Jurkat, Clone E6-1 (cell line): ENCODE data around the gene CDKN3.
"Not testable (repeated sequence)": the region's sequence is repeated elsewhere in the genome, so short reads cannot be mapped to it uniquely, and the experiment has no call there.

Experiments
- DNase-seq: peaks from one replicate; pipeline ENCODE4 v3.0.0-alpha.2; 2011; ENCODE audit warnings: low read depth, low spot score
- H3K4me3 ChIP-seq: 2 replicates; pipeline ENCODE4 v1.5.1; 2011; ENCODE audit warnings: mild to moderate bottlenecking, low read length, control low read depth, moderate library complexity

CDKN3 gene

DNA sequence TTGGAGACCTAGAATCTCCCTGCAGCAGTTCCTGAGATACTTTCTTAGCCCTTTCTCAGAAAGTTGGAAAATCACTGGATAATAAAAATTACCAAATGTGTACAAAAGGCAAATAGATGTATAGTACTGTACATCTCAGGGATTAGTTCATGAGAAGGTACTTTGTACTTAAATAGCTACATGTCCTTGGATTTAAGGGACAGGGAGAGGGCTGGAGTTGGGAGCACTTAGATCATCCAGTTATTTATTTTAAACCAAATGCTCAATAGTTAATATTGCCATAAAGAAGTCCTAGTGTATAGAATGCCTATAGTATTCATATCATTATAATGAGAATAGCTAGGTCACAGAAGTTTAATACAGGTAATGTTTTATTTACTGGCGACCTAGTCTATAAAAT lies 13.4 kb downstream of the CDKN3 start:
- H3K4me3 ChIP-seq, result no peak overlapping the region
- DNase-seq, result no peak

DNA sequence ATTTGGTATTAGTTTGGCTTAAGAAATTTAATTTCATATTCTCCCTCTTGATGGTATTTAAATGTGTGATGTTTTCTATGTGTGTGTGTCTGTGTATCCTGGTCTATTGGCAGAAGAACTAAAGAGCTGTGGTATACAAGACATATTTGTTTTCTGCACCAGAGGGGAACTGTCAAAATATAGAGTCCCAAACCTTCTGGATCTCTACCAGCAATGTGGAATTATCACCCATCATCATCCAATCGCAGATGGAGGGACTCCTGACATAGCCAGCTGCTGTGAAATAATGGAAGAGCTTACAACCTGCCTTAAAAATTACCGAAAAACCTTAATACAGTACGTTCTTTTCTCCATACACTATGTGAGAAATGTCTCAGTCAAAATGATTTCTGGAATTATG lies 14.6 kb downstream of the CDKN3 start:
- no peak for DNase-seq
- no peak overlapping the region for H3K4me3 ChIP-seq

DNA sequence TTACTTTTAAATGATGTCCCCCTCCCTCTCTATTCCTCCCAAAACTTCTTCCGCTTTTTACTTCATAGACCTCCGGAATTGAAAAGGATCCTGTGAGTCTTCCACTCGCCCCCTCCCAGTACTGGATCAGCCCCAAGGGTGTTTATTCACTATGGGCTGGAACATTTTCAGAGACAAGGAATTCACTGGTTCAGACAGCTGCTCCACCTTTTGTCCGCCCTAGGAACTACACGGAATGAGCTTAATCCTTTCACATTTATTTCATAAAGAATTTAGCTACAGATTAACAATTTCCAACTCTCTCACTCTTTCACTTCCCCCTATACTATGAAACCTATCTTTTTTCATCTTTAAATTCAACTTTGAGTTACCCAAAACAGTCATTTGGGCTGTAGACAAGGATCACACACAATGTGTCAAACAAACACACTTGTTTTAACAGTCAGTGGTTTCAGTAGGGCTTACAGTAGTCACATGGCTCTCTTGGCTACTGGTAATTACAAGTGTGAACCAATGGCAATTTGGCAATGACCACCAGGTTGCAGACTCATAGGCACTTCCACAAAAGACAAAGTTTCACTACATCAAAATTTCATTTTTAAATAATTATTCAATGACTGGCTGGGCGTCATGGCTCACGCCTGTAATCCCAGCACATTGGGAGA lies 23.8 kb downstream of the CDKN3 start:
- no peak overlapping the region for H3K4me3 ChIP-seq
- no peak for DNase-seq

DNA sequence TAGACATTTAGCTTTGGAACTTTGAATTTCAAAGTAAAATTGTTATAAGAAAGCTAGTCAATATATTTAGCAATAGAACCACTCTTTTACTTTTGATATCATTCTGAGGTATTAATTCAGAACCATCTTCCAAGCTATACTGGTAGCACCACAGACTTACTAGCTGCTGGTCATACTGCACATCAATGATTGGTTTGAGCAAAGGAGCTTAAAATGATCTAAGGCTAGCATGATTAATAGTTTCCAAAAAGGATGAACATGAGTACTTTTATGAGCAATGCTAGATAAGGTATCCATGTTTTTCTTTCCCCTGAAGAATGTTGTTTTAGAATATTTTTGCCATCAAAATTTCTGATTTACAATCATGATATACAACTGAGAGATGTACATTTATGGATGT lies 27.2 kb downstream of the CDKN3 start:
- no peak for DNase-seq
- no peak overlapping the region for H3K4me3 ChIP-seq

DNA sequence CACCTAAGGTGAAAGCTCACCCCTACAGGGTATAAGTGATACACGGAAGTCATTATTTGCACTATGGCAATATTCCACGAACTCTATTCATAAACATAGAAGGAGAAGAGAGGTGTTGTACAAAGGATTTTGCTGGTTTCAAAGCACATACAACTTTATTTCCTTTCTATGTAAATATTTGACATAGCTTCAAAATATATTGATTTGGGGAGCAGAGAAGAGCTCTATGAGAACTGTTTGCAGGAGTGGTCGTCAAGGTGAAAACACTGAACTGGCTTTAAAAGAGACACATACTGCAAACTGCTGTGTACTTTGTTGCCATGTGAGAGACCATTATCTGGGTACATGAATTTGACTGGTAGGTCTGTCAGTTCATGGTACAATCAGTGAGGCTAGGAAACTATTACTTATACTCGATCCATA lies 27.7 kb downstream of the CDKN3 start:
- H3K4me3 ChIP-seq, result no peak overlapping the region
- DNase-seq, result no peak

DNA sequence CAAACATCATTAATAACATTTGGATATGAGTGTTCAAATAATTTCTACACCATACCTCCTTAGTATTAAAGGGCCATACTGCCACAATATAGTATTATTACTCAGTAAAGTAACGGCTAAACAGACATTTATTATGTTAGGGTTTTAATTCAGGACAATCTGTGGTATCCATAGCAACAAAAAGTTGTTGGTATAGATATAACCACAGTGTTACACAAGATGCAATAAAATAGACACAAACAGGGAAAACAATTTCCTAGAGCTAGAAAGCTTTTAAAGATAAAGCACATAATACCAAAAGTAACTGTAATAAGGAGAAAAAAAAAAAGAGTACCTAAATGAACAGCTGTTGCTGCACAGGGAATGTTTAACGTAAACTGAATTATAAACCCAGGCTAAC lies 28.3 kb downstream of the CDKN3 start:
- no peak overlapping the region for H3K4me3 ChIP-seq
- no peak for DNase-seq

DNA sequence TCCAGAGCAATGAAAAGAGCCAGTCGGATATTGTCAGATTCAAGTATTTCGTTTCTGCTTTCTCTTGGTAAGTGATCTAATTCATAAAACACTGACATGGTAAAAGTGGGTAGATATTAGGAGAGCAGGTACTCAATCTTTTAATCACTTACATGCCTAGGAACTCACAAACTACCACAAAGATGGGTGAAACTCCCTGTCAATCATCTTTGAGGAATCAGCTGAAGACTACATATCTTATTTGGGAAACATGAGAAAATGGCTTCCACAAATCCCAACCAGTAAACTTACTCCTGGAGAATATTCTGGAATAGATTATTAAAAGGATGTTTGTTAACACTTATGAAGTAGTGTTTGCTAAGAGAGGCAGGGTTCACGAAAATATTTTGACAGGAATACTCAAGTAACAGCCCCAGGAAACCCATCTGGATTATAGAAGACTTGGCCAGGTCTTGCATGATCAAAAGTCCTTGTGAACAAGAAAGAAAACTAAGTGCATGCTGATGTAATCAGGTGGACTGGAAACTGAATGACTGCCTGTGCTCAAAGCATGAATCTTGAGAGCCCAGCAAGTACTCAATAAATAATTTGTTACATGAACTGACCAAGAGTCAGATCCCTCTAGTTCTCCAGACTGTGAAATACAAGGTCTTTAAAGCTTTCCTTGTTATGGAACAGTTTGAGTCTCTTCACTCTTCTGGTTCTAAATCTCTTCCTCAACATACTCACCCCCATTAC lies 28.9 kb downstream of the CDKN3 start:
- DNase-seq, result no peak
- H3K4me3 ChIP-seq, result no peak overlapping the region

DNA sequence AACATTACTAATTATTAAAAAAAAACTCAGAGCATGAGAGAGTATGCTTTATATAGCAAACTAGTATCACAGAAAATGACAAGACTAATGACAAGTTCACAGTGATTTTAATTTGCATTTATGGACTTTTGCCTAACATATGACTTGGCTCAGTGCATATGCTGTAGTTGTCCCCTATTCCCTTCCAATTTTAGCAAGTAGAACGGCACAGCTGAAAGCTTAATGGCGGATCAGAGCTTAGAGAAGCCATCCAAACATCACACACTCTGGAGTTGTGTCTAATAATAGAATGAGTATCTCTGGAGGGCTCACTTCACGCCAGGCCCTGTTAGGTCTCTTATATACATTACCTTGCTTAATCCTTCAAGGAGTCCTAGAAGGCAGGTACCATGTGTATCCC lies 31.1 kb downstream of the CDKN3 start:
- no peak overlapping the region for H3K4me3 ChIP-seq
- DNase-seq, result no peak

DNA sequence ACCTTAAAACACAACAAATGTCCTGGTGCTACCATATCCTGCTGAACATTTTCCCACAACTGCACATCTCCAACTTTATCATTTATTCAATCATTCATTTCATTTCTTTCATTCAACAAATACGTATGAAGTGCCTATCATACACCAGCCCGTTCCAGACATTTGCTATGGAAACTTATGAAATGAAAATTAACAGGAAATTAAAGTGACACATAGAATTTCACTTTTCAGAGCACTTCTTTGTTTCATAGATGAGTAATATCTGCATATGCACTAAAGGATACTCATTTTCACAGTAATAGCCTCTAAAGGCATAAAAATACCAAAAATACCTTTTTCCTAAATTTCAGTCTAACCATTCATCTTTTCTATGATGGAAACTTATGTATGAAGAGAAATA lies 31.7 kb downstream of the CDKN3 start:
- no peak for DNase-seq

DNA sequence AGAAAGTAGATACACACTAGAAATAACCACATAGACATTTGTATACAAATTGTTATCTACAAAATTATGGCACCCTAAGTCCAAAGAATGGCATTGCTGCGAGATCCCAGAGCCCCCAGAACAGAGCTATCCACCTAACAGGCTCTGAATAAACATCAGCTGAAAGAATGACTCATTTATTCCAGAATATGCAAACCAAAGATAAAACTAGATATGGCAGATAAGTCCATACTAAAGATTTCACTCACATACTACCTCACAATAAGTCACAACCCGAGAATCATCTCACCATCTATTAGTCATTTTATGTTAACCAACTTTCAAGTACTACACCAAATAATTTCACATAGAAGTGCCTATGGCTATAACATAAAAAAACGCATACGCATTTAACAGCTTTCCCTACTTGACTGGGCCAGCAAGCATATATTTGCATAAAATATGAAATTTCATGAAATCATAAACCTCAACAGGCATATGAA lies 38.7 kb downstream of the CDKN3 start:
- no peak for DNase-seq
- H3K4me3 ChIP-seq, result no peak overlapping the region

More for the DNA sequence above, 31.7 kb downstream of the CDKN3 start:
- no peak overlapping the region for H3K4me3 ChIP-seq

DNA sequence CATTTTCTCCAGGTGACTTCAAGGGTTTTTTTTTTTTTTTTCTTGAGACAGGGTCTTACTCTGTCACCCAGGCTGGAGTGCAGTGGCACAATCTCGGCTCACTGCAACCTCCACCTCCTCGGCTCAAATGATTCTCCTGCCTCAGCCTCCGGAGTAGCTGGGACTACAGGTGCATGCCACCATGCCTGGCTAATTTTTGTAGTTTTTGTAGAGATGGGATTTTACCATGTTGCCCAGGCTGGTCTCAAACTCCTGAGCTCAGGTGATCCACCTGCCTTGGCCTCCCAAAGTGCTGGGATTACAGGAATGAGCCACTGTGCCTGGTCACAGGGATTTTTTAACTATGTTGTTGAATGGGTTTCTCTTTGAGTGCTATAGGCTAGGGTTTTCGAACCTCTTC lies 41.1 kb downstream of the CDKN3 start:
- not testable (repeated sequence) for DNase-seq, H3K4me3 ChIP-seq

DNA sequence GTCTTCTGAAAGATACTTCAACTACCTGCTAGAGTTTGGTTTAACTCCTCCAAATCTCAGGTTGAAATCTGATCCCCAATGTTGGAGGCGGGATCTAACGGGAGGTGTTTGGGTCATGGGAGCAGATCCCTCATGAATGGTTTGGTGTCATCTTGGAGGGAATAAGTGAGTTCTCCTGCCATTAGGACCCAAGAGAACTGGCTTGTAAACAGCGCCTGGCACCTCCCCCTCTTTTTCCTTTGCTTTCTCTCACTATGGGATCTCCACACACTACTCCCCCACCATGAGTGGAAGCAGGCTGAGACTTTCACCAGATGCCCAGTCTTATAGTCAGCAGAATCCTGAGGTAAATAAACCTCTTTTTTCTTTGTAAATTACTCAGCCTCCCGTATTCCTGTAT lies 41.9 kb downstream of the CDKN3 start:
- H3K4me3 ChIP-seq, result no peak overlapping the region
- no peak for DNase-seq

DNA sequence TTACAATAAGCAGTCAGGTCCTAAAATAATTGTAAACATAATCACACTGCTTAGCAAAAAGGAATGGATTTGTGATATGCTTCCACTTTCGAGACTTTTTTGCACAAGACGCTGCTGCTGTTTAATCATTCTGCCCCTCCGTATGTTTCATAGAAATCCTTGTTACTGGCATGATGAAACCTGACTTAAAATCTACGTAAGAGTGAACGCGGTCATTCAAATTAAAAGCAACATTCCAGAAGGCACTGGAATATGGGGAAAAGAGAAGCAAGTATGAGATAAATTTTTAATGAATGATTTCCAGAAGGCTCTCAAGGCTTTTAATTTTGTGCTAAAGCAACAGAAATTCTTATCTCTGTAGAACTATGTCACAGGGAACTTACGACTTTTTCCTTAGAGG lies 43.2 kb downstream of the CDKN3 start:
- peak overlapping the region; percentile 82 for H3K4me3 ChIP-seq
- no peak for DNase-seq

DNA sequence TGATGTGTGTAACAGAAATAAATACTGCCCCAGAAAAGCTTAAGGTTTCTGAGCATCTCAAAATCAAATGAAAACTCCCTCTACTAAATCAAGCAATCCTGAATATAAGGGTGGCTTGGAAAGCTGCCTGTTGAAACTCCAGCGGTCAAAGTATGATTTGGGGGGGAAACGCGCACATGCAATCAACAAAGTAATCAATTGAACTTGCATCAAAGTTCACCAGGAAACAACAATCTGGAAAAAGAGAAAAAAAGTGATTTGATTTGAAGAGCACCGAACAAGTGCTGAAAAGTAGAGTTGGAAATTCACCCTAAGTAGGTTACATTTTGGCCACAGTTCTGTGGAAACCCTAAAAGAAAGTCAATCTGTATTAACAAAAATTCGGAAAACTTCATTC lies 43.7 kb downstream of the CDKN3 start:
- no peak for DNase-seq
- H3K4me3 ChIP-seq, result peak overlapping the region; percentile 82

DNA sequence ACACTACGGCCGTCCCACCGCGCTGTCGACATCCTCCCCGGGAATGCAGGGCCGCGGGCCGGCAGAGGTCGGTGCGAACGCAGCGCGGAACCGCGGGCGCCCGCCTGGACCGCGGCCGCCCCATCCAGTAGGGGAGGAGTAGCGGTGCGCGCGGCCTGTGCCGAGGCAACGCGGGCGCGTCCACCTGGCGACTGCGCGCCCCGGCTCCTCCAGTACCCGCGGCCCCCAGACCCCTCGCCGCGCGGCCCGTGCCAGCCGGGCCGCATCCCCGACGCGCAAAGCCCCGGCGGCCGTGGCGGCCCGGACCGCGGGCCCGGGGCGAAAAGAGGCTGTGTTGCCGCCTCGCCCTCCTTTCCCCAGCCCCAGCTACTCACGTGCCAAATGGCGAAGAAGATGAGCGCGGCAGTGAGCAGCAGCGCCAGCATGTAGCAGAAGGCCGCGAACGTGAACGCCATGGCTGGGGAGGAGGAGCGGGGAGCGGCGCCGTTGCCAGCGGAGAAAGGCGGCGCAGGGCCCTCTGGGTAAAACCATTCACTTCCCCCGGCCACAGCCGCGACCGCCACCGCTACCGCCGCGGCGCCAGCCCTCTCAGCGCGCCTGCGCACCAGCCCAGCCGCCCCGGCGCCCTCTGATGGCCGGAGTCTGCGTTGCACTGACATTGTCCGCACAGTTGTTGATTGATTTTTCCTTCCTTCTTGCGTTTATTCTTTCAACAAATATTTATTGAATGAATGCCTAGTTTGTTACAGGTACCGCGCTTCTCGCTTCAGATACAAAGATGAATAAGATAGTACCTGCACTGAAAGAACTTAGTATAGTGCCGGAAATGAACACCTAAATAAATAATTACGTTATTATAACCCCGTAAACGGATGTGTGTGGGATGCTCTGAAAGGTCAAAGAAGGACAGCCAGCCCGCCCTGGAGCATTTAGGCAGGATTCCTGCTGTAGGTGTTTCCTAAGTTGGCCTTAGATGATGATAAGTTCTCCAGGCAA lies 44.4 kb downstream of the CDKN3 start, which contains the start of gene CNIH1:
TSS of gene CNIH1 (minus strand) at position 502 of the 996 bp plus-strand sequence. CDS start at position 455, 47 bp downstream.
- H3K4me3 ChIP-seq, result peak within 1 kb of the TSS; percentile 82
- DNase-seq, result peak; percentile 82

DNA sequence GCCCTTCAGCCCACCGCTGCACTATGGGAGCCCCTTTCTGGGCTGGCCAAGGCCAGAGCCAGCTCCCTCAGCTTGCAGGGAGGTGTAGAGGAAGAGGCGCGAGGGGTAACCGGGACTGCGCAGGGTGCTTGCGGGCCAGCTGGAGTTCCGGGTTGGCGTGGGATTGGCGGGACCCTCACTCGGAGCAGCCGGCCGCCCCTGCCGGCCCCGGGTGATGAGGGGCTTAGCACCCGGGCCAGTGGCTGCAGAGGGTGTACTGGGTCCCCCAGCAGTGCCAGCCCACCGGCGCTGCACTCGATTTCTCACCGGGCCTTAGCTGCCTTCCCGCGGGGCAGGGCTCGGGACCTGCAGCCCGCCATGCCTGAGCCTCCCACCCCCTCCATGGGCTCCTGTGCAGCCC lies 46.2 kb downstream of the CDKN3 start:
- H3K4me3 ChIP-seq, DNase-seq: not testable (repeated sequence)

DNA sequence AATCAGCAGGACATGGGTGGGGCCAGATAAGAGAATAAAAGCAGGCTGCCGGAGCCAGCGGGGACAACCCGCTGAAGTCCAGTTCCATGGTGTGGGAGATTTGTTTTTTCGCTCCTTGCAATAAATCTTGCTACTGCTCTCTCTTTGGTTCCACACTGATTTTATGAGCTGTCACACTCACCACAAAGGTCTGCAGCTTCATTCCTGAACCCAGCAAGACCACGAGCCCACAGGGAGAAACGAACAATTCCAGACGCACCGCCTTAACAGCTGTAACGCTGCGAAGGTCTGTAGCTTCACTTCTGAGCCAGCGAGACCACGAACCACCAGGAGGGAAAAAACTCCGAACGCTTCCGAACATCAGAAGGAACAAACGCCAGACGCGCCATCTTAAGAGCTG lies 47.2 kb downstream of the CDKN3 start:
- no peak overlapping the region for H3K4me3 ChIP-seq
- DNase-seq, result no peak

DNA sequence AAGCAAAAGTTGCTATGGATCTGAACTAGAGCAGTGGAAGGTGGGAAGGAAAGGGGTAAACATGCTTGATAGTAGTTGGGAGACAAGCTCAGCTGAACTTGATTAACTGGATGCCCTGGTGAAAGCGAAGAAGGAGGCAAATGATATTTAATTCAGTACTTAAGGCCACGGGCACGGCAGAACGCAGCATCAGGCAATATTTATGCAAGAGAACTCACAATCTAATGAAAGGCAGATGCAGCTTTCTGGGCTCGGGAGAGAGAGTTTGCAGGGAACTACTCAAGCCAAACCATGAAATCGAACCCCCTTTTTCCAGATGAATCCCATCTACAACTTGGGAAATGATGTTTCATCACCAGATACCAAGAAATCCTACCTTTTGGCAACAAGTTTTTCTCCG lies 47.9 kb downstream of the CDKN3 start:
- H3K4me3 ChIP-seq, result no peak overlapping the region
- no peak for DNase-seq

DNA sequence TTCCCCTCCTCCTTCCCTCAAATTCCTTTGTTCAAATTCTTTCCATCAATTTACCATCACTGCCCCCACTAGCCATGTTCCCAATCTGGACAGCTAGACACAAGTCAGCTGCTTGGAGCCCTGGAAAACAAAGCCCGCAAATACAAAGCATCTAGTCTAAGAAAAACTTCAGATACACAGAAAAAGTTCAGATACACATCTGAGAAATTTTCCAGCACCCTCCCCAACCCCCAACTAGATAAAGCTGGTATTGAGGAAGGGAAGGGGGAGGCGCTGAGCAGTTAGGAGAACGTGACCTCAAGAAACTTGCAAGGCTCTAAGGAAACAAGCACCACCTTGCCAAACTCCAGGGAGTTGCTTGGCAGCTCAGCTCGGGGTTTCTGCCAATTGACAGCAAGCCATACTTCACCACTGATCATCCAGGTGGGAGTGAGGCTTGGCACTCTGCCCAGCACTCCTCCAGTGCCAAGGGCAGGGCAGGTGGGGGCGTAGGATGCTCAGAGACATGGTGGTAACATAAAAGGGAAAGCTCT lies 49.4 kb downstream of the CDKN3 start:
- DNase-seq, result peak; percentile 53
- H3K4me3 ChIP-seq, result no peak overlapping the region
